HEK293 (cell line): ENCODE measurements around the gene EXD3.
A peak's percentile ranks its signal among the peaks of the same experiment; 100 is the strongest.

Experiments
- CTCF ChIA-PET: fragments of 350-600 bp; formaldehyde crosslinking; extraction: SDS; loops from one replicate; lab custom pipeline; 2021; ENCODE audit warnings: antibody characterized with exemption; lab: Yijun Ruan, JAX
- POLR2A ChIA-PET: fragments of 300-600 bp; formaldehyde crosslinking; extraction: SDS; loops from one replicate; lab custom pipeline; 2020; ENCODE audit warnings: antibody characterized with exemption, inconsistent platforms; lab: Yijun Ruan, JAX
- H3K27ac ChIP-seq: fragments of 200-500 bp; sonication (Bioruptor generic); 2 replicates; pipeline ENCODE4 v1.5.1; 2014; ENCODE audit warnings: low read depth, low read length, control low read depth, inconsistent platforms; ENCODE audit errors: extremely low read depth
- H3K36me3 ChIP-seq, 2 experiments: fragments of 200-500 bp in 1 of 2; sonication (Bioruptor generic) in 1 of 2; 1 replicate in 1 of 2; 2 replicates in 1 of 2; pipeline ENCODE4 v1.5.1; 2014 to 2017; ENCODE audit warnings: inconsistent platforms in 2 of 2, low read length in 2 of 2; ENCODE audit not compliant: control insufficient read depth in 2 of 2, insufficient read depth in 1 of 2
- H3K4me1 ChIP-seq: fragments of 200-500 bp; sonication (Bioruptor generic); 2 replicates; pipeline ENCODE4 v1.5.1; 2014; ENCODE audit warnings: mild to moderate bottlenecking, low read length, inconsistent platforms; ENCODE audit not compliant: control insufficient read depth, insufficient read depth
- H3K4me3 ChIP-seq: 2 replicates; pipeline ENCODE4 v1.5.1; 2011; ENCODE audit warnings: low read depth, mild to moderate bottlenecking, control low read depth, low read length, moderate library complexity
- H3K9me3 ChIP-seq: fragments of 200-500 bp; sonication (Bioruptor generic); 2 replicates; pipeline ENCODE4 v1.5.1; 2014; ENCODE audit warnings: low read depth, low read length, inconsistent platforms; ENCODE audit not compliant: control insufficient read depth, insufficient read depth
- HOXD13 ChIP-seq: sonication (generic); formaldehyde crosslinking; IDR thresholded peaks from 2 replicates; pipeline ENCODE4 v1.8.0; 2022; ENCODE audit warnings: missing genetic modification reagents, borderline replicate concordance
- KLF1 ChIP-seq: fragments of 450-650 bp; formaldehyde crosslinking; IDR thresholded peaks from 2 replicates; pipeline ENCODE4 v1.5.1; 2016; ENCODE audit warnings: missing biosample characterization, missing genetic modification characterization
- RBAK ChIP-seq: fragments of 450-650 bp; formaldehyde crosslinking; IDR thresholded peaks from 2 replicates; pipeline ENCODE4 v1.5.1; 2016; ENCODE audit warnings: missing biosample characterization, missing genetic modification characterization
- SCRT2 ChIP-seq: fragments of 450-650 bp; formaldehyde crosslinking; IDR thresholded peaks from 2 replicates; pipeline ENCODE4 v1.5.1; 2016; ENCODE audit warnings: missing biosample characterization, missing genetic modification characterization
- SP2 ChIP-seq: fragments of 450-650 bp; formaldehyde crosslinking; IDR thresholded peaks from 2 replicates; pipeline ENCODE4 v1.5.1; 2016; ENCODE audit warnings: missing biosample characterization, missing genetic modification characterization
- ZBTB20 ChIP-seq: fragments of 450-650 bp; formaldehyde crosslinking; IDR thresholded peaks from 2 replicates; pipeline ENCODE4 v1.5.1; 2016; ENCODE audit warnings: missing biosample characterization, missing genetic modification characterization
- ZBTB48 ChIP-seq: fragments of 450-650 bp; formaldehyde crosslinking; IDR thresholded peaks from 2 replicates; pipeline ENCODE4 v1.5.1; 2016; ENCODE audit warnings: missing biosample characterization, missing genetic modification characterization
- ZBTB8A ChIP-seq: fragments of 450-650 bp; formaldehyde crosslinking; IDR thresholded peaks from 2 replicates; pipeline ENCODE4 v1.5.1; 2016; ENCODE audit warnings: missing biosample characterization, missing genetic modification characterization
- ZNF23 ChIP-seq: fragments of 450-650 bp; formaldehyde crosslinking; IDR thresholded peaks from 2 replicates; pipeline ENCODE4 v1.5.1; 2016; ENCODE audit warnings: missing biosample characterization, missing genetic modification characterization, borderline replicate concordance
- ZNF366 ChIP-seq: fragments of 450-650 bp; formaldehyde crosslinking; conservative IDR thresholded peaks from 2 replicates; pipeline ENCODE4 v1.5.1; 2016; ENCODE audit warnings: missing biosample characterization, missing genetic modification characterization
- ZNF416 ChIP-seq: fragments of 450-650 bp; formaldehyde crosslinking; IDR thresholded peaks from 2 replicates; pipeline ENCODE4 v1.5.1; 2016; ENCODE audit warnings: missing biosample characterization, missing genetic modification characterization
- ZNF510 ChIP-seq: fragments of 450-650 bp; formaldehyde crosslinking; IDR thresholded peaks from 2 replicates; pipeline ENCODE4 v1.5.1; 2018; ENCODE audit warnings: mild to moderate bottlenecking, missing genetic modification characterization, missing biosample characterization; ENCODE audit not compliant: insufficient replicate concordance
- ZNF560 ChIP-seq: fragments of 450-650 bp; formaldehyde crosslinking; IDR thresholded peaks from 2 replicates; pipeline ENCODE4 v1.5.1; 2017; ENCODE audit warnings: missing biosample characterization, missing genetic modification characterization, borderline replicate concordance
- ZNF623 ChIP-seq: fragments of 450-650 bp; formaldehyde crosslinking; IDR thresholded peaks from 2 replicates; pipeline ENCODE4 v1.5.1; 2016; ENCODE audit warnings: missing biosample characterization, missing genetic modification characterization
- ZNF626 ChIP-seq: fragments of 450-650 bp; sonication (Bioruptor Pico); formaldehyde crosslinking; IDR thresholded peaks from 2 replicates; pipeline ENCODE4 v1.5.1; 2018; ENCODE audit warnings: missing biosample characterization, missing genetic modification characterization, inconsistent platforms
- ZNF658 ChIP-seq: fragments of 450-650 bp; formaldehyde crosslinking; IDR thresholded peaks from 2 replicates; pipeline ENCODE4; 2016; ENCODE audit warnings: missing biosample characterization, missing genetic modification characterization
- ZNF837 ChIP-seq: fragments of 450-650 bp; formaldehyde crosslinking; IDR thresholded peaks from 2 replicates; pipeline ENCODE4 v1.5.1; 2016; ENCODE audit warnings: missing biosample characterization, missing genetic modification characterization
- TF ChIP-seq, protein P1 (sequence below): fragments of 450-650 bp; formaldehyde crosslinking; IDR thresholded peaks from 2 replicates; pipeline ENCODE4 v1.5.1; 2016; ENCODE audit warnings: missing biosample characterization, missing genetic modification characterization
- TF ChIP-seq, protein P2 (sequence below): fragments of 450-650 bp; formaldehyde crosslinking; IDR thresholded peaks from 2 replicates; pipeline ENCODE4 v1.5.1; 2016; ENCODE audit warnings: missing biosample characterization, missing genetic modification characterization
- TF ChIP-seq, protein P3 (sequence below): fragments of 450-650 bp; formaldehyde crosslinking; conservative IDR thresholded peaks from 2 replicates; pipeline ENCODE4 v1.5.1; 2016; ENCODE audit warnings: low read depth, missing biosample characterization, missing genetic modification characterization
- TF ChIP-seq, protein P4 (sequence below): fragments of 450-650 bp; formaldehyde crosslinking; IDR thresholded peaks from 2 replicates; pipeline ENCODE4 v1.5.1; 2016; ENCODE audit warnings: missing biosample characterization, missing genetic modification characterization

EXD3 gene

DNA sequence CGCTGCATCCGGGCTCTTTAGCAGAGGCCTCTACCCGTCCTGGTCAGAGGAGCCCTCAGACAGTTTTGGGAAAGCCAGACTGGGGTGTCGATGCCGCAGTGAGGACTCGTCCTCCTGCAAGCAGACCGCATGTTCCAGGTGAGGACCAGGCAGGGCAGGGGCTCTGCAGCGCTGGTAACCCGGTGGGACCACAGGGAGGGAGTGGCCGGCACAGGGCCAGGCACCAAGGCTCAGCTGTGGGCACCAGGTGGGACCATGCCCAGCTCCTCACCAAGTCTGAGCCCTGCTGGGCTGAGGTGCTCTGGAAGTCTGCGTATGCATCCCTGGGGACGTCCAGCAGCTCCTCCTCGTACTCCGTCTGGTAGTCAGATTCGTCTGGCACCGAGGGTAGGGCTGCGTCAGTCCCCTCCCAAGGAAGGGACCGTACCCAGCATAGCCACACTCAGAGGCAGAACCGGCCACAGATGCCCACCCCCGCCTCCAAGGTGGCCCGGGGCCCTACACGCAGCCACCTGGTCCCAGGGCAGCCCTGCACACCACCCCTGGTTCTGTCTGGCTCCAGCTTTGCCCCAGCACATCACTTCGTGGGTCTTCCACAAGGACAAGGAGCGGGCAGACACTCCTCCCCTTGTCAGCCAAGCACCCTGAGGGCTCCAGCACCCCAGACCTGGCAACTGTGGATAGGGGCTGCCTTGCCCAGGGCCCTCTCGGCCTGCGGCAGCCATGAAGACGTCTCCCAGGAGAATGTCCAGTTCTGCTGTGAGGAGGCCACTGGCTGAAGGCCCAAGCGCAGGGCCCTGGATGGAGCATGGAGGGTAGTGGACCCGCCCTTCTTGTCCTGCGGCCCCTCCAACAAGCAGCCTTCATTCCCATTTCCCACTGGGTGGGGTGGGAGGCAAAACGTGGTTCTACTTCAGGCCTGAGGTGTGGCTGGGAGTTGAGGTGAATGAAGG is 37.7 kb upstream of the EXD3 start:
- Histone ChIP-seq H3K36me3 (peaks cover 0 to 24% of the 10 kb centered on the region in 2 experiments; a peak in 1 of 3 replicates), H3K27ac (0 out of 2 replicates have a peak overlapping the region, but pooled peaks have one; percentile 41), H3K9me3 (no peaks in the 10 kb centered on the region), H3K4me1 (peaks cover 6% of the 10 kb centered on the region), H3K4me3 (no peak overlapping the region)
- ChIA-PET CTCF (no interaction called here), POLR2A (interaction anchor here (0.8 kb wide), 1 partner anchor 38 kb away, joined by 3 read pairs; the partner anchor contains the start of genes EXD3 and NOXA1)
- TF ChIP-seq ZBTB20 (tag by site-specific recombination) (0 out of 2 replicates have a peak, but pooled peaks have one; percentile 10), ZNF658 (tag by site-specific recombination) (no peak), SP2 (peak; percentile 11; the same call in 1 of the 2 replicates), RBAK (tag by site-specific recombination) (no peak), ZNF560 (tag by site-specific recombination) (no peak), ZNF626 (tag by site-specific recombination) (no peak), ZNF623 (tag by site-specific recombination) (no peak)
- TF ChIP-seq, protein P1, sequence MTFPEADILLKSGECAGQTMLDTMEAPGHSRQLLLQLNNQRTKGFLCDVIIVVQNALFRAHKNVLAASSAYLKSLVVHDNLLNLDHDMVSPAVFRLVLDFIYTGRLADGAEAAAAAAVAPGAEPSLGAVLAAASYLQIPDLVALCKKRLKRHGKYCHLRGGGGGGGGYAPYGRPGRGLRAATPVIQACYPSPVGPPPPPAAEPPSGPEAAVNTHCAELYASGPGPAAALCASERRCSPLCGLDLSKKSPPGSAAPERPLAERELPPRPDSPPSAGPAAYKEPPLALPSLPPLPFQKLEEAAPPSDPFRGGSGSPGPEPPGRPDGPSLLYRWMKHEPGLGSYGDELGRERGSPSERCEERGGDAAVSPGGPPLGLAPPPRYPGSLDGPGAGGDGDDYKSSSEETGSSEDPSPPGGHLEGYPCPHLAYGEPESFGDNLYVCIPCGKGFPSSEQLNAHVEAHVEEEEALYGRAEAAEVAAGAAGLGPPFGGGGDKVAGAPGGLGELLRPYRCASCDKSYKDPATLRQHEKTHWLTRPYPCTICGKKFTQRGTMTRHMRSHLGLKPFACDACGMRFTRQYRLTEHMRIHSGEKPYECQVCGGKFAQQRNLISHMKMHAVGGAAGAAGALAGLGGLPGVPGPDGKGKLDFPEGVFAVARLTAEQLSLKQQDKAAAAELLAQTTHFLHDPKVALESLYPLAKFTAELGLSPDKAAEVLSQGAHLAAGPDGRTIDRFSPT (tag by site-specific recombination) = no peak

DNA sequence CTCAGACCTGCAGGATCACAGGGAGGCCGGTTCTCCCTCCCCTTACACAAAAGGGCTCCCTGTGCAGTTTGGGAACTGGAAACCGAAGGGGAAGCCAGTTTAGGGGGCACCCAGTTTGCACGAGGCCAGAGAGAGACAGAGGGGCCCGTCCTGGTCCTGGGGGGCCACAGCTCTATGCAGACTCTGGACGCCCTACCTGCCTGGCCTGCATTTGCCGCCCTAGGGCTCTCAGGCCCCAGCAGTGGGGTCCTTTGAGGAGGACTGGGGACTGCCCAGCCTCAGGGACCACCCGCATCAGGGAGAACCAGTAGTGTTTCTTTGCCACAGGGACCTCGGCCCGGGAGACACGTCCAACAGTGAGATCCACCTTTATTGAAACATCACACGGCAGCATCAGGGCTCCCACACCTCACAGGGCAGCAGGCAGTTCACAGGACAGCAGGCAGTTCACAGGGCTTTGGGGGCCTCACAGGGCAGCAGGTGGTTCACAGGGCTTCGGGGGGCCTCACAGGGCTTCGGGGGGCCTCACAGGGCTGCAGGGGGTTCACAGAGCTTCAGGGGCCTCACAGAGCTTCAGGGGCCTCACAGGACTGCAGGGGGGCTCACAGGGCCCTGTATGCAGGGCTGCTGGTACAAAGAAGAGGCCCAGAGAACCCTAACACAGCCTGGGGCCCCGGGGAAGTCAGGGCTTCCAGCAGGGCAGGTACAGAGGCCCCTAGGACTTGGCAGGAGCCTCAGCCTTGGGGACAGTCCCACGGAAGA is 36.8 kb upstream of the EXD3 start:
- ChIA-PET CTCF (interaction anchor here (0.7 kb wide), 1 partner anchor 133 kb away, joined by 3 read pairs; no protein-coding TSS in a partner anchor), POLR2A (interaction anchor here (0.6 to 1.0 kb wide), 23 partner anchors 10 to 669 kb away, joined by 3 to 10 read pairs (median 3); partner anchors contain the start of genes ARRDC1, ENTPD8, EXD3 and MAN1B1)
- Histone ChIP-seq H3K4me1 (peaks cover 6% of the 10 kb centered on the region), H3K36me3 (peaks cover 0 to 32% of the 10 kb centered on the region in 2 experiments; a peak in 1 of 3 replicates), H3K9me3 (no peaks in the 10 kb centered on the region), H3K27ac (peak overlapping the region; percentile 41; the same call in 1 of the 2 replicates), H3K4me3 (peak overlapping the region; percentile 36)
- TF ChIP-seq HOXD13 (CRISPR knock-in tag) = no peak
- peak; percentile 77 for TF ChIP-seq ZBTB48 (tag by site-specific recombination)
- no peak for TF ChIP-seq ZNF837 (tag by site-specific recombination)
- TF ChIP-seq, protein P2, sequence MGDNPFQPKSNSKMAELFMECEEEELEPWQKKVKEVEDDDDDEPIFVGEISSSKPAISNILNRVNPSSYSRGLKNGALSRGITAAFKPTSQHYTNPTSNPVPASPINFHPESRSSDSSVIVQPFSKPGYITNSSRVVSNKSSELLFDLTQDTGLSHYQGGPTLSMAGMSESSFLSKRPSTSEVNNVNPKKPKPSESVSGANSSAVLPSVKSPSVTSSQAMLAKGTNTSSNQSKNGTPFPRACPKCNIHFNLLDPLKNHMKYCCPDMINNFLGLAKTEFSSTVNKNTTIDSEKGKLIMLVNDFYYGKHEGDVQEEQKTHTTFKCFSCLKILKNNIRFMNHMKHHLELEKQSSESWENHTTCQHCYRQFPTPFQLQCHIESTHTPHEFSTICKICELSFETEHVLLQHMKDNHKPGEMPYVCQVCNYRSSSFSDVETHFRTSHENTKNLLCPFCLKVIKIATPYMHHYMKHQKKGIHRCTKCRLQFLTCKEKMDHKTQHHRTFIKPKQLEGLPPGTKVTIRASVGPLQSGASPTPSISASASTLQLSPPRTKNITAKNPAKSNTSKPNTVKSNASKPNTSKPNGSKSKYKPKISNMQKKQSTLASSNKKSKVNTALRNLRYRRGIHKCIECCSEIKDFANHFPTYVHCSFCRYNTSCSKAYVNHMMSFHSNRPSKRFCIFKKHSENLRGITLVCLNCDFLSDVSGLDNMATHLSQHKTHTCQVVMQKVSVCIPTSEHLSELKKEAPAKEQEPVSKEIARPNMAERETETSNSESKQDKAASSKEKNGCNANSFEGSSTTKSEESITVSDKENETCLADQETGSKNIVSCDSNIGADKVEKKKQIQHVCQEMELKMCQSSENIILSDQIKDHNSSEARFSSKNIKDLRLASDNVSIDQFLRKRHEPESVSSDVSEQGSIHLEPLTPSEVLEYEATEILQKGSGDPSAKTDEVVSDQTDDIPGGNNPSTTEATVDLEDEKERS (tag by site-specific recombination) = no peak
- TF ChIP-seq ZNF23 = no peak
- no peak for TF ChIP-seq KLF1 (tag by site-specific recombination)
- TF ChIP-seq ZNF510 (tag by site-specific recombination) = no peak
- TF ChIP-seq, protein P3, sequence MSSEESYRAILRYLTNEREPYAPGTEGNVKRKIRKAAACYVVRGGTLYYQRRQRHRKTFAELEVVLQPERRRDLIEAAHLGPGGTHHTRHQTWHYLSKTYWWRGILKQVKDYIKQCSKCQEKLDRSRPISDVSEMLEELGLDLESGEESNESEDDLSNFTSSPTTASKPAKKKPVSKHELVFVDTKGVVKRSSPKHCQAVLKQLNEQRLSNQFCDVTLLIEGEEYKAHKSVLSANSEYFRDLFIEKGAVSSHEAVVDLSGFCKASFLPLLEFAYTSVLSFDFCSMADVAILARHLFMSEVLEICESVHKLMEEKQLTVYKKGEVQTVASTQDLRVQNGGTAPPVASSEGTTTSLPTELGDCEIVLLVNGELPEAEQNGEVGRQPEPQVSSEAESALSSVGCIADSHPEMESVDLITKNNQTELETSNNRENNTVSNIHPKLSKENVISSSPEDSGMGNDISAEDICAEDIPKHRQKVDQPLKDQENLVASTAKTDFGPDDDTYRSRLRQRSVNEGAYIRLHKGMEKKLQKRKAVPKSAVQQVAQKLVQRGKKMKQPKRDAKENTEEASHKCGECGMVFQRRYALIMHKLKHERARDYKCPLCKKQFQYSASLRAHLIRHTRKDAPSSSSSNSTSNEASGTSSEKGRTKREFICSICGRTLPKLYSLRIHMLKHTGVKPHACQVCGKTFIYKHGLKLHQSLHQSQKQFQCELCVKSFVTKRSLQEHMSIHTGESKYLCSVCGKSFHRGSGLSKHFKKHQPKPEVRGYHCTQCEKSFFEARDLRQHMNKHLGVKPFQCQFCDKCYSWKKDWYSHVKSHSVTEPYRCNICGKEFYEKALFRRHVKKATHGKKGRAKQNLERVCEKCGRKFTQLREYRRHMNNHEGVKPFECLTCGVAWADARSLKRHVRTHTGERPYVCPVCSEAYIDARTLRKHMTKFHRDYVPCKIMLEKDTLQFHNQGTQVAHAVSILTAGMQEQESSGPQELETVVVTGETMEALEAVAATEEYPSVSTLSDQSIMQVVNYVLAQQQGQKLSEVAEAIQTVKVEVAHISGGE (tag by site-specific recombination) = peak; percentile 79
- peak; percentile 92 for TF ChIP-seq SCRT2 (tag by site-specific recombination)
- TF ChIP-seq ZNF366 (tag by site-specific recombination) = no peak
- TF ChIP-seq, protein P4, sequence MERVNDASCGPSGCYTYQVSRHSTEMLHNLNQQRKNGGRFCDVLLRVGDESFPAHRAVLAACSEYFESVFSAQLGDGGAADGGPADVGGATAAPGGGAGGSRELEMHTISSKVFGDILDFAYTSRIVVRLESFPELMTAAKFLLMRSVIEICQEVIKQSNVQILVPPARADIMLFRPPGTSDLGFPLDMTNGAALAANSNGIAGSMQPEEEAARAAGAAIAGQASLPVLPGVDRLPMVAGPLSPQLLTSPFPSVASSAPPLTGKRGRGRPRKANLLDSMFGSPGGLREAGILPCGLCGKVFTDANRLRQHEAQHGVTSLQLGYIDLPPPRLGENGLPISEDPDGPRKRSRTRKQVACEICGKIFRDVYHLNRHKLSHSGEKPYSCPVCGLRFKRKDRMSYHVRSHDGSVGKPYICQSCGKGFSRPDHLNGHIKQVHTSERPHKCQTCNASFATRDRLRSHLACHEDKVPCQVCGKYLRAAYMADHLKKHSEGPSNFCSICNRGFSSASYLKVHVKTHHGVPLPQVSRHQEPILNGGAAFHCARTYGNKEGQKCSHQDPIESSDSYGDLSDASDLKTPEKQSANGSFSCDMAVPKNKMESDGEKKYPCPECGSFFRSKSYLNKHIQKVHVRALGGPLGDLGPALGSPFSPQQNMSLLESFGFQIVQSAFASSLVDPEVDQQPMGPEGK (tag by site-specific recombination) = no peak
- TF ChIP-seq ZBTB8A (tag by site-specific recombination) = peak; percentile 49; the same call in 1 of the 2 replicates
- no peak for TF ChIP-seq ZNF416 (tag by site-specific recombination)
